K562 (cell line): Measurements from ENCODE around the gene PPFIA1. TPM values are rescaled to one million over a fixed set of nuclear protein-coding genes. Genes with fewer than 3 reads are reported as not detected.

Experiments
- ATAC-seq: fragments of 200-7000 bp; cut with Tn5 transposase; 3 replicates; pipeline ENCODE4 v1.9.1; 2020; ENCODE audit warnings: moderate library complexity
- BruUV-seq: library from RNA; stranded (reverse); fragments of 400-500 nt; replicated peaks from 2 replicates; lab custom pipeline; 2021; lab: Mats Ljungman, UMichigan
- CTCF ChIA-PET: fragments of 300-600 bp; formaldehyde crosslinking; extraction: SDS; loops from one replicate; lab custom pipeline; 2021; ENCODE audit warnings: low intra/inter-chr PET ratio; lab: Yijun Ruan, JAX
- POLR2A ChIA-PET: fragments of 300-600, 350-650 bp; sonication (Branson Sonifier 250); formaldehyde crosslinking; extraction: SDS; loops from one replicate; lab custom pipeline; 2021; ENCODE audit warnings: antibody characterized with exemption, inconsistent platforms; lab: Yijun Ruan, JAX
- DNase-seq, 4 experiments: peaks; one replicate each; pipeline versions ENCODE4 v3.0.0 to v3.0.0-alpha.2; 2011 to 2018; ENCODE audit warnings: low spot score in 3 of 4, mixed read lengths in 3 of 4; ENCODE audit errors: extremely low read depth in 1 of 4
- FAIRE-seq: peaks from 2 replicates; lab custom pipeline; 2011; peaks lifted over from hg19 to GRCh38; lab: Jason Lieb, UNC
- H2AFZ ChIP-seq: 2 replicates; pipeline ENCODE4 v1.6.0; 2011; ENCODE audit warnings: low read depth, low read length, control low read depth, inconsistent platforms
- H3K27ac ChIP-seq: fragments of 200-600 bp; 3 replicates; pipeline ENCODE4 v1.8.0; 2011; ENCODE audit warnings: low read depth, mild to moderate bottlenecking, control low read depth, inconsistent platforms, low read length, moderate library complexity, mixed read lengths; ENCODE audit errors: extremely low read depth
- H3K27me3 ChIP-seq, 2 experiments: fragments of 300-600 bp in 1 of 2; 2 replicates in 1 of 2; 3 replicates in 1 of 2; pipeline versions ENCODE4 v1.6.0 to v1.8.0; 2011; ENCODE audit warnings: inconsistent platforms in 2 of 2, low read length in 2 of 2, mild to moderate bottlenecking in 1 of 2, mixed read lengths in 1 of 2, moderate library complexity in 1 of 2; ENCODE audit not compliant: control insufficient read depth in 2 of 2, insufficient read depth in 2 of 2
- H3K36me3 ChIP-seq: fragments of 300-600 bp; 3 replicates; pipeline ENCODE4 v1.8.0; 2011; ENCODE audit warnings: mild to moderate bottlenecking, low read length, inconsistent platforms; ENCODE audit not compliant: control insufficient read depth, insufficient read depth
- H3K4me1 ChIP-seq, 2 experiments: fragments of 200-600 bp in 1 of 2; replicated peaks in 1 of 2; 2 replicates in 1 of 2; 3 replicates in 1 of 2; pipeline versions ENCODE4 v1.5.1 to v1.8.0; 2011; ENCODE audit warnings: inconsistent platforms in 2 of 2, low read length in 2 of 2, mild to moderate bottlenecking in 1 of 2, mixed read lengths in 1 of 2, moderate library complexity in 1 of 2; ENCODE audit not compliant: control insufficient read depth in 2 of 2, insufficient read depth in 2 of 2
- H3K4me2 ChIP-seq: 2 replicates; pipeline ENCODE4 v1.6.1; 2011; ENCODE audit warnings: low read length, control low read depth, inconsistent platforms, mixed read lengths; ENCODE audit not compliant: insufficient read depth
- H3K4me3 ChIP-seq: fragments of 200-600 bp; sonication (generic), shearing (Covaris generic); 2 replicates; pipeline ENCODE4 v1.5.1; 2016; ENCODE audit warnings: control low read depth, inconsistent platforms
- H3K79me2 ChIP-seq: fragments of 200-600 bp; 3 replicates; pipeline ENCODE4 v1.8.0; 2011; ENCODE audit warnings: low read length, inconsistent platforms; ENCODE audit not compliant: control insufficient read depth, insufficient read depth
- H3K9ac ChIP-seq, 2 experiments: 2 replicates each; pipeline versions ENCODE4 v1.6.0 to v1.6.1; 2011; ENCODE audit warnings: low read depth in 2 of 2, low read length in 2 of 2, control low read depth in 1 of 2, inconsistent platforms in 1 of 2, mild to moderate bottlenecking in 1 of 2, mixed read lengths in 1 of 2; ENCODE audit not compliant: insufficient read depth in 1 of 2
- H3K9me1 ChIP-seq: one replicate; pipeline ENCODE4 v1.6.0; 2011; ENCODE audit warnings: inconsistent platforms, mild to moderate bottlenecking, low read length, moderate library complexity; ENCODE audit not compliant: control insufficient read depth, insufficient read depth
- H3K9me3 ChIP-seq: replicated peaks from 2 replicates; pipeline ENCODE4 v1.5.1; 2011; ENCODE audit warnings: low read depth, low read length, inconsistent platforms; ENCODE audit not compliant: control insufficient read depth, insufficient read depth
- H4K20me1 ChIP-seq: replicated peaks from 2 replicates; pipeline ENCODE4 v1.6.1; 2011; ENCODE audit warnings: low read length, inconsistent platforms, mixed read lengths; ENCODE audit not compliant: control insufficient read depth, insufficient read depth
- ARNT ChIP-seq, 2 experiments: fragments of 450-650 bp; IDR thresholded peaks; 2 replicates each; pipeline ENCODE4 v1.6.1; 2016; ENCODE audit warnings: mild to moderate bottlenecking in 1 of 2
- FOXA1 ChIP-seq: fragments of 450-650 bp; IDR thresholded peaks from 2 replicates; pipeline ENCODE4 v1.6.1; 2016; ENCODE audit warnings: mild to moderate bottlenecking, borderline replicate concordance
- HDAC6 ChIP-seq: IDR thresholded peaks from 2 replicates; pipeline ENCODE4 v1.6.1; 2012; ENCODE audit warnings: low read depth, mild to moderate bottlenecking, control low read depth, inconsistent platforms, low read length, moderate library complexity
- KLF6 ChIP-seq: fragments of 250-450 bp; sonication (Bioruptor Pico); IDR thresholded peaks from 2 replicates; pipeline ENCODE4 v1.4.0; 2020; ENCODE audit warnings: mild to moderate bottlenecking, moderate library complexity, borderline replicate concordance
- PCBP1 ChIP-seq: fragments of 200-400 bp; formaldehyde crosslinking; IDR thresholded peaks from 2 replicates; pipeline ENCODE4 v1.6.1; 2018; ENCODE audit warnings: mild to moderate bottlenecking, low read depth, low read length; ENCODE audit not compliant: poor library complexity, severe bottlenecking
- POLR2AphosphoS2 ChIP-seq: IDR thresholded peaks from 2 replicates; pipeline ENCODE4 v1.6.1; 2012; ENCODE audit warnings: low read length, improper control_type of control experiment
- RCOR1 ChIP-seq, 2 experiments: IDR thresholded peaks; 2 replicates each; pipeline ENCODE4 v1.6.1; 2012; ENCODE audit warnings: low read depth in 2 of 2, low read length in 2 of 2, borderline replicate concordance in 1 of 2, improper control_type of control experiment in 1 of 2
- SAP30 ChIP-seq: fragments of 200-600 bp; sonication (generic); IDR thresholded peaks from 2 replicates; pipeline ENCODE4 v1.6.1; 2012; ENCODE audit warnings: borderline replicate concordance, low read depth, mild to moderate bottlenecking, moderate library complexity, low read length, control low read depth, inconsistent platforms; ENCODE audit not compliant: insufficient read depth, poor library complexity, severe bottlenecking
- XRCC4 ChIP-seq: IDR thresholded peaks from one replicate; pipeline ENCODE4 v1.6.1; 2011; ENCODE audit not compliant: insufficient read depth, insufficient read length; ENCODE audit errors: extremely low read depth
- ZC3H4 ChIP-seq: sonication (generic); formaldehyde crosslinking; IDR thresholded peaks from 2 replicates; pipeline ENCODE4 v1.9.0; 2021; ENCODE audit warnings: missing genetic modification reagents, borderline replicate concordance
- ZNF165 ChIP-seq: fragments of 250-450 bp; sonication (Bioruptor Pico); IDR thresholded peaks from 2 replicates; pipeline ENCODE4 v1.4.0; 2020; ENCODE audit warnings: borderline replicate concordance
- ZNF23 ChIP-seq: fragments of 250-450 bp; sonication (Bioruptor Pico); IDR thresholded peaks from 2 replicates; pipeline ENCODE4 v1.4.0; 2020; ENCODE audit warnings: mild to moderate bottlenecking
- ZNF354B ChIP-seq: fragments of 250-450 bp; sonication (Bioruptor Pico); IDR thresholded peaks from 2 replicates; pipeline ENCODE4 v1.4.0; 2020
- WGBS: fragments of 100-300 bp; shearing (Covaris generic); methylation state at CpG from one replicate; pipeline ENCODE4 v1.1.6; 2016; ENCODE audit warnings: low coverage, mixed read lengths; ENCODE audit not compliant: insufficient coverage; ENCODE audit errors: missing lambda C conversion rate; 5-methylcytosine and 5-hydroxymethylcytosine counted together
- in situ Hi-C: fragments of 300-500 bp; cut with MboI; formaldehyde crosslinking; loops from 4 replicates; pipeline ENCODE4 v1.15.0; 2018; ENCODE audit warnings: inconsistent platforms, mixed read lengths
- intact Hi-C: fragments of 100-400 bp; cut with micrococcal nuclease; formaldehyde crosslinking; loops from 2 replicates; pipeline ENCODE4 v1.14.2; 2022
- polyA plus RNA-seq, 8 experiments: library from polyadenylated mRNA; depleted of rRNA in 4 of 8; stranded (reverse) in 5 of 8; unstranded in 3 of 8; fragments of >200 nt; fragmentation: Nextera tagmentation in 2 of 8; fragmentation: Illumina TruSeq in 1 of 8; extraction: Ambion mirVana in 2 of 8; extraction: Trizol in 1 of 8; gene quantifications; 2 replicates each; pipeline versions ENCODE4 v1.2.1 to v1.2.3, GENCODE V29; 2011 to 2014; ENCODE audit warnings: inconsistent platforms in 1 of 8, missing spikeins in 1 of 8
- total RNA-seq, 7 experiments: library from RNA; depleted of rRNA in 6 of 7; stranded (reverse); fragments of >200 nt in 6 of 7; fragmentation: Illumina TruSeq in 2 of 7; extraction: Trizol in 2 of 7; gene quantifications; 2 replicates each; pipeline versions ENCODE4 v1.2.1 to v1.2.3, GENCODE V29; 2011 to 2021; ENCODE audit warnings: low replicate concordance in 1 of 7
- TF ChIP-seq, protein P1 (sequence below): fragments of 250-450 bp; sonication (Bioruptor Pico); IDR thresholded peaks from 2 replicates; pipeline ENCODE4 v1.4.0; 2020; ENCODE audit warnings: borderline replicate concordance
- TF ChIP-seq, protein P2 (sequence below): fragments of 450-650 bp; IDR thresholded peaks from 2 replicates; pipeline ENCODE4 v1.6.1; 2018; ENCODE audit warnings: mild to moderate bottlenecking, low read depth; ENCODE audit not compliant: partially characterized antibody

The PPFIA1 gene
- total and polyA plus RNA-seq, 9 of the 15 experiments (the other 6 are each of a cell fraction or from before 2014, with no cell fraction given): 9.9 to 41.5 (median 28.5) TPM

DNA sequence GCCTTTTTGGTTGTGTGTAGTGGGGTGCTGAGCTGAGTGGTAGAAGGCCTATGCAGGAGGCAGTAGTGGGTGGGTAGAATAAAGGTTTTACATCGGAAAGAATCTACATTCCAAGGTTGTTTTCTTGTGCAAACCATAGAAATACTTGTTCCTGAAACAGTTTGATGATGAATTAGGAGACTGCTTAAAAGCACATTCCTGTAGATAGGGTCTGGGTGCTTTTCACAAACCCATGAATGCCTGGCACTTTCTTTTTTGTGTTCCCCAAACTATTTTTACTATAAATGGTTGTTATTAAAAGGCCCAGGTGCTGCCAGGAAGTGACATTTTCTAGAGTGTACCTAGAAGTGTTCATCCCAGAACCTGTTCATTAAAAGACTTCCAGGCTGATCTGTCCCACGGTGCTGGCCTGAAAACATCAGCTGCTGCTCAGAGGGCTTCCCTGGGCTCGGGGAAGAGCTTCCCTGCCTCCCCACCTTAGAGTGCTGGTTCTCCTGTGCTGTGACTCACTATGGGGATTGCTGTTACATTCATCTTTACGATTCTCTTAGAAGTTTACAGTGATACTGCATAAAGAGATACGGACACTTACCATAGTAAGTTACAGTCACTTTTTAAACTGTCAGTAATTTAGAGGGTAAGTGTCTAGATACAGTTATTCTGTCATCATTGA lies 27.9 kb downstream of the PPFIA1 start:
- POLR2A ChIA-PET: interaction anchor here (0.6 kb wide), 2 partner anchors 117 to 1160 kb away, joined by 3 to 4 read pairs; no protein-coding TSS in a partner anchor
- no peak for FAIRE-seq
- peaks cover 48% of the 10 kb centered on the region; the same call in 2 of the 3 replicates for H3K36me3 ChIP-seq
- no peak for DNase-seq
- no peaks in the 10 kb centered on the region for H3K27me3 ChIP-seq
- no peak for ATAC-seq
- no peaks in the 10 kb centered on the region for H3K9me3 ChIP-seq
- no peak overlapping the region for H3K27ac ChIP-seq
- WGBS: 85% methylated on average over 5 of the region's 5 CpGs
- no peaks in the 10 kb centered on the region for H3K4me1 ChIP-seq
- in situ Hi-C loops: no loop called here
- CTCF ChIA-PET: no interaction called here
- no peak overlapping the region for H3K4me3 ChIP-seq
- no TSS peak for BruUV-seq
- TF ChIP-seq HDAC6 (no peak), XRCC4 (no peak), PCBP1 (no peak), SAP30 (no peak), ZNF165 (CRISPR knock-in tag) (no peak), RCOR1 (IDR thresholded peaks at IDR 0.05; ENCODE audit: borderline replicate concordance in 1 of 2, low read depth in 2 of 2, low read length in 2 of 2) (no peak), ZNF354B (CRISPR knock-in tag) (no peak), KLF6 (no peak), POLR2AphosphoS2 (no peak), FOXA1 (no peak), ZC3H4 (CRISPR knock-in tag) (no peak), ZNF23 (CRISPR knock-in tag) (no peak), ARNT (IDR thresholded peaks at IDR 0.05) (no peak)
- TF ChIP-seq, protein P1, sequence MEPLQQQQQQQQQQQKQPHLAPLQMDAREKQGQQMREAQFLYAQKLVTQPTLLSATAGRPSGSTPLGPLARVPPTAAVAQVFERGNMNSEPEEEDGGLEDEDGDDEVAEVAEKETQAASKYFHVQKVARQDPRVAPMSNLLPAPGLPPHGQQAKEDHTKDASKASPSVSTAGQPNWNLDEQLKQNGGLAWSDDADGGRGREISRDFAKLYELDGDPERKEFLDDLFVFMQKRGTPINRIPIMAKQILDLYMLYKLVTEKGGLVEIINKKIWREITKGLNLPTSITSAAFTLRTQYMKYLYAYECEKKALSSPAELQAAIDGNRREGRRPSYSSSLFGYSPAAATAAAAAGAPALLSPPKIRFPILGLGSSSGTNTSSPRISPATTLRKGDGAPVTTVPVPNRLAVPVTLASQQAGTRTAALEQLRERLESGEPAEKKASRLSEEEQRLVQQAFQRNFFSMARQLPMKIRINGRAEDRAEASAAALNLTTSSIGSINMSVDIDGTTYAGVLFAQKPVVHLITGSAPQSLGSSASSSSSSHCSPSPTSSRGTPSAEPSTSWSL (CRISPR knock-in tag): no peak
- TF ChIP-seq, protein P2, sequence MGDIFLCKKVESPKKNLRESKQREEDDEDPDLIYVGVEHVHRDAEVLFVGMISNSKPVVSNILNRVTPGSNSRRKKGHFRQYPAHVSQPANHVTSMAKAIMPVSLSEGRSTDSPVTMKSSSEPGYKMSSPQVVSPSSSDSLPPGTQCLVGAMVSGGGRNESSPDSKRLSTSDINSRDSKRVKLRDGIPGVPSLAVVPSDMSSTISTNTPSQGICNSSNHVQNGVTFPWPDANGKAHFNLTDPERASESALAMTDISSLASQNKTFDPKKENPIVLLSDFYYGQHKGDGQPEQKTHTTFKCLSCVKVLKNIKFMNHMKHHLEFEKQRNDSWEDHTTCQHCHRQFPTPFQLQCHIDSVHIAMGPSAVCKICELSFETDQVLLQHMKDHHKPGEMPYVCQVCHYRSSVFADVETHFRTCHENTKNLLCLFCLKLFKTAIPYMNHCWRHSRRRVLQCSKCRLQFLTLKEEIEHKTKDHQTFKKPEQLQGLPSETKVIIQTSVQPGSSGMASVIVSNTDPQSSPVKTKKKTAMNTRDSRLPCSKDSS: no peak
- intact Hi-C loops: no loop called here
- no peak overlapping the region for H3K9ac ChIP-seq
- H3K79me2 ChIP-seq: peaks cover 17% of the 10 kb centered on the region
- no peaks in the 10 kb centered on the region for H3K9me1 ChIP-seq
- H4K20me1 ChIP-seq: no peaks in the 10 kb centered on the region
- H2AFZ ChIP-seq: no peak overlapping the region
- no peak overlapping the region for H3K4me2 ChIP-seq
